ENCODE data around the gene MTRFR. TPM values are rescaled to one million over a fixed set of nuclear protein-coding genes. Genes with fewer than 3 reads are reported as not detected.

Gene MTRFR
- total RNA-seq, 1 donor from 2014 or later, result 19.2 TPM

- FAIRE-seq (no peak), DNase-seq (ENCODE audit: low read depth) (no peak)
- no peak overlapping the region for H3K4me3 ChIP-seq (ENCODE audit: low read depth, low read length)
- H3K27me3 ChIP-seq (ENCODE audit: control insufficient read depth, insufficient read depth, low read length), result no peaks in the 10 kb centered on the region
- no peak for TF ChIP-seq CTCF (IDR thresholded peaks at IDR 0.05; ENCODE audit: insufficient read depth, low read length, severe bottlenecking)
- H3K36me3 ChIP-seq (ENCODE audit: control insufficient read depth, insufficient read depth, low read length), result peaks cover 14% of the 10 kb centered on the region
These were observed 20.6 kb downstream of the MTRFR start for GRCh38 chr12:123253641-123254459.

DNA sequence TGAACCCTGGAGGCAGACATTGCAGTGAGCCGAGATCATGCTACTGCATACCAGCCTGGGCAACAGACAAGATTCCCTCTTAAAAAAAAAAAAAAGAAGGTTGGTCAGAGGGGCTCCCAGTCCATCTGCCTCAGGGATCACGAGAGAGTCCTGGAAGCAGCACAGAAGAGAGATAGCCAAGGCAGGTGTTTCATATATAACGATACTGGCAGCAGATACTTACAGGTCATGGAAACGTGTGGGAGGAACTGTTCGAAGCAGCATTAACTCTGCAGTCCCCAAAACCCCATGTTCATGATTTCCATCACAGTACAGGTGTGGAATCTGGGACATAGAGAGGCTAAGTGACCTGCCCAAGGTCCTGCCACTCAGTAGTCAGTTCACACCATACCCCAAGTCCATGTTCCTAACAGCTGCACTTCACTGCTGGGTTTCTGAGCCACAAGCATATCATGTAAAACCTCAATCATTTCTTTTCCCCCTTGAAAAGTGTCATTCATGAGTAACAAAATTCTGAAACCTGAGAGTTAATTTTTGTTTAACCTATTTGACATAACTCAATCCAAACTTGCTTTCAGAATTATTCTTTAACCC is 21.7 kb downstream of the MTRFR start:
- Histone ChIP-seq H3K27me3 (ENCODE audit: control insufficient read depth, insufficient read depth, low read length) (no peaks in the 10 kb centered on the region), H3K36me3 (ENCODE audit: control insufficient read depth, insufficient read depth, low read length) (peaks cover 15% of the 10 kb centered on the region), H3K4me3 (ENCODE audit: low read depth, low read length) (no peak overlapping the region)
- DNase-seq (ENCODE audit: low read depth) (no peak), FAIRE-seq (no peak)
- TF ChIP-seq CTCF (IDR thresholded peaks at IDR 0.05; ENCODE audit: insufficient read depth, low read length, severe bottlenecking), result no peak

DNA sequence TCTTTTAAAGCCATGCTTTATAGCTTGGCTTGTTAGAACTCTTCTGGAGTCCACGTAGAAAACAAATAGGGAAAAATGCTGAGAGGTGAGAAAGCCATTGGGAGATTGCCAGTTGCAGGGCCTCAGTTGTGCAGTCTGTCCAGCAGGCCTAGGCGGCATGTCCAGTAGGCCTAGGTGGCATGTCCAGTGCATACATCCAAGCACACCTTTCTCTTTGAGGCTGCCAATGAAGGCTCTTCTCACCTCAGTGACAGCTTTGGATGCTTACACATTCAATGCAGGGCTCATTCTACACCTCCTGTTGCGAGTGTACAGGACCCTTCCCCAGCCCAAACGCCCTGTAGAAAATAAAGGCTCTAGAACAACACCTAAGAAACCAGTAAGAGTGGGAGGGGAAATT is 25.4 kb downstream of the MTRFR start:
- Histone ChIP-seq H3K36me3 (ENCODE audit: control insufficient read depth, insufficient read depth, low read length) (peaks cover 39% of the 10 kb centered on the region), H3K27me3 (ENCODE audit: control insufficient read depth, insufficient read depth, low read length) (no peaks in the 10 kb centered on the region), H3K4me3 (ENCODE audit: low read depth, low read length) (no peak overlapping the region)
- DNase-seq (ENCODE audit: low read depth) (no peak), FAIRE-seq (peak; percentile 32)
- TF ChIP-seq CTCF (IDR thresholded peaks at IDR 0.05; ENCODE audit: insufficient read depth, low read length, severe bottlenecking), result no peak

GRCh38 chr12:123260081-123260480 is 26.8 kb downstream of the MTRFR start:
- DNase-seq (ENCODE audit: low read depth) (peak; percentile 78), FAIRE-seq (no peak)
- peaks cover 38% of the 10 kb centered on the region for H3K36me3 ChIP-seq (ENCODE audit: control insufficient read depth, insufficient read depth, low read length)
- H3K27me3 ChIP-seq (ENCODE audit: control insufficient read depth, insufficient read depth, low read length), result no peaks in the 10 kb centered on the region
- TF ChIP-seq CTCF (IDR thresholded peaks at IDR 0.05; ENCODE audit: insufficient read depth, low read length, severe bottlenecking), result no peak
- no peak overlapping the region for H3K4me3 ChIP-seq (ENCODE audit: low read depth, low read length)

- Histone ChIP-seq H3K27me3 (ENCODE audit: control insufficient read depth, insufficient read depth, low read length) (no peaks in the 10 kb centered on the region), H3K4me3 (ENCODE audit: low read depth, low read length) (no peak overlapping the region), H3K36me3 (ENCODE audit: control insufficient read depth, insufficient read depth, low read length) (peaks cover 41% of the 10 kb centered on the region)
- TF ChIP-seq CTCF (IDR thresholded peaks at IDR 0.05; ENCODE audit: insufficient read depth, low read length, severe bottlenecking), result no peak
- no peak for DNase-seq (ENCODE audit: low read depth)
- no peak for FAIRE-seq
These were observed 28.0 kb downstream of the MTRFR start for GRCh38 chr12:123261196-123261595.
